ENCODE data around the gene DAO.

DAO gene

GRCh38 chr12:108916336-108916735, 36.4 kb downstream of the DAO start:
- in situ Hi-C loops (cut with MboI; ENCODE audit: low sequenced_read_pairs), result no loop called here

- in situ Hi-C loops (cut with MboI; ENCODE audit: low sequenced_read_pairs), result no loop called here
Observed at GRCh38 chr12:108918206-108918605, 38.3 kb downstream of the DAO start.

GRCh38 chr12:108918960-108919642, 39.2 kb downstream of the DAO start:
- in situ Hi-C loops (cut with MboI; ENCODE audit: low sequenced_read_pairs), result no loop called here

- in situ Hi-C loops (cut with MboI; ENCODE audit: low sequenced_read_pairs), result no loop called here
Observed at GRCh38 chr12:108921946-108922345, 42.1 kb downstream of the DAO start.

- in situ Hi-C loops (cut with MboI; ENCODE audit: low sequenced_read_pairs), result no loop called here
Observed at GRCh38 chr12:108922918-108923317, 43.0 kb downstream of the DAO start.

DNA sequence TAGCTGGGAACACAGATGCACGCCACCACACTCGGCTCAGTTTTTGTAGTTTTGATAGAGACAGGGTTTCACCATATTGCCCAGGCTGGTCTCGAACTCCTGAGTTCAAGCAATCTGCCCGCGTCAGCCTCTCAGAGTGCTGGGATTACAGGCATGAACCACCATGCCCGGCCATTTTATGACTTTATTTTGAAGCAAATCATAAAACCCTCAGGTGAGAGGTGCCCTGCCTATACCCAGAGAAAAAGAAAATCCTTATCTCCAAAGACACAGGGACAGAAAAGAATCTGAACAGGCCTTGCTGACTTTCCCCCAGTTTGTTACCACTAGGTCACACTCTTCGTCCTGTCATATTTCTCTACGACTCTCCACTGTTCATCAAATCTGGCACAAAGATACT, 48.8 kb downstream of the DAO start:
- in situ Hi-C loops (cut with MboI; ENCODE audit: low sequenced_read_pairs), result no loop called here

DNA sequence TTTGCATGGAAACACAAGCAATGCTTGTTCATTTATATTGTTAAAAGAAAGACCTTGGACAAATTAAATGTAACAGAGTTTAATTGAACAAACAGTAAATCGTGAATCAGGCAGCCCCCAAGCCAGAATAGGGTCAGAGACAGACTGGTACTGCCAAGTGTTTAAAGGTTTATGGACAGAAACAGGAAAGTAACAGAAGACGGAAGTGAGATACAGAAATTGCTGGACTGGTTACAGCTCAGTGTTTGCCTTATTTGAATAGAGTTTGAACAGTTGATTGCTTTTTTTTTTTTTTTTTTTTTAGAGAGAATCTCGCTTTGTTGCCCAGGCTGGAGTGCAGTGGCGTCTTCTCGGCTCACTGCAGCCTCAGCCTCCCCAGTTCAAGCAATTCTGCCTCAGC, 50.3 kb downstream of the DAO start:
- in situ Hi-C loops (cut with MboI; ENCODE audit: low sequenced_read_pairs), result no loop called here

GRCh38 chr12:108930756-108931155, 50.9 kb downstream of the DAO start:
- in situ Hi-C loops (cut with MboI; ENCODE audit: low sequenced_read_pairs), result no loop called here

GRCh38 chr12:108933949-108934348, 54.1 kb downstream of the DAO start:
- in situ Hi-C loops (cut with MboI; ENCODE audit: low sequenced_read_pairs), result no loop called here

DNA sequence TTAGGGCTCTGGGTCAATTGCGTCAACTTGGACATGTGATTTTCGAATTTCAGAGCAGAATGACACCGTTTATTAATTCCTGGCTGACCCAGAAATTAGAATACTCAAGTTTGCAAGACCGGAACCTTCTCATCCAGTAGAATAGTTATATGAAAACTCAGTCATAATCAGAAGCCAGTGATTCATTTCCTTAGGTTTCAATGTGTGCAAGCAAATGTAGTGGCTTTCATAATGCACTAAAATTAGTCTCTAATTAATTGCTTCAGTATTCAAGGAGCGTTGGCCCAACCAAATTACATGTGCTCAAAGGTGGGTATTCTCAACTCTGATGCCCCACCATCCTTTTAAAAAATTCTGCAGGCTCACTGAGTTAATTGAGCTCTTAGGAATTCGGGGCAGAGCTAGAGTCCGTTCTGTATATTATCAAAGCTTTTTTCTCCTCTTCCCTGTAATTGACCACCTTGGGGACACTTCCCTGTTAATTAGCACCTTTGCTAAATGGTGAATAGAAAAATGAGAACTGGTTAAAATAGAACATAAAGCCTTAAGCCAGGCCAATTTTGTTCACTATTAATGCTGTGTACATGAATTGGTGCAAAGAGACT, 55.4 kb downstream of the DAO start:
- in situ Hi-C loops (cut with MboI; ENCODE audit: low sequenced_read_pairs), result no loop called here

DNA sequence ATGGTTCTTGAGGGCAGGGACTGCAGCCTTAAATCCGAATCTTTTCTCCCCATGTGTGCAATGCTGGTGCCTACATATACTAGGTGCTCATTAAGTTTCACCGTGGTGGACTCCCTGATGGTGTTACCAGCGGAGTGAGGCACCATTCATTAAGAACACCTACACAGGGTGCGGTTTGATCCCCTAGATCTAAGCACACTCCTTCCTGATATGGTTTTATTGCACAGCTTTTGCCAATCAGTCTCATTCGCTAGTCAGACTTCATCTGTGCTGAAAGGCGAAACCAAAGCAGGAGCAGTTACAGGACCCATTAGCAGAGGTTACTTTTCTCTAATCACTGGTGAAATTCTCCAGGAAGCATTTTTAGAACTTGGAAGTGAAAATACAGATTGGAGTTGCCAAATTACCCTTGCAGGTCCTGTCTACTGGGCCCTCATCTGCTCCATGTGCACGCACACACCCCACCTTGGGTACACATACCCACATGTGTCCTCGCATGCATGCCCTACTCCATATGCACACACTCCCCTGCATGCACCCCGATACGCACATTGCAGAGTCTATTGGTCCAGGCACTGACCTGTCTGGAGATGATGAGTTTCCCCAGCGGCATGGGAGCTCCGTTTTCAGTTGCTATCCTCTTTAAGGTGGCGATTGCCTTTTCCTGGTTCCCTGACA, 58.5 kb downstream of the DAO start:
- in situ Hi-C loops (cut with MboI; ENCODE audit: low sequenced_read_pairs), result no loop called here

- in situ Hi-C loops (cut with MboI; ENCODE audit: low sequenced_read_pairs), result no loop called here
Observed at GRCh38 chr12:108939594-108939993, 59.7 kb downstream of the DAO start.

- in situ Hi-C loops (cut with MboI; ENCODE audit: low sequenced_read_pairs), result no loop called here
Observed at GRCh38 chr12:108940138-108940537, 60.2 kb downstream of the DAO start.

DNA sequence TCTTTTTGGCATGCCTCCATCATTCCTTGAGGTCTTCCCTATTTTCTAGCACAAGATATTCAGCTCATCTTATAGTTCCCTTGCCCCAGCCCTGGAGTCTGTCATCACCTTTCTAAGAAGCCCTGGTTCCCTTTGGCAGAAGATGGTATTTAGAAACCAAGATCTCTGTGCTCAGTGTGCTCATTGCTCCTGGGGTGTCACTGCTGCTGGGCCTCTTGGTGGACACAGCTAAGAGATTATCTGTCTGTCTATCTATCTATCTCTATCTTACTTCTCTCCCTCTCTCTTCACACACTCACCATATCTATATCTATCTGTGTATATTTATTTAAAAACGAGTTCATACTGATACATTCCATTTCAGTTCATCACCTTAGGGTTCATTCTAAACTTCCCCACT, 67.2 kb downstream of the DAO start:
- in situ Hi-C loops (cut with MboI; ENCODE audit: low sequenced_read_pairs), result no loop called here

- in situ Hi-C loops (cut with MboI; ENCODE audit: low sequenced_read_pairs), result no loop called here
Observed at GRCh38 chr12:108948367-108948766, 68.5 kb downstream of the DAO start.

GRCh38 chr12:108949976-108950375, 70.1 kb downstream of the DAO start:
- in situ Hi-C loops (cut with MboI; ENCODE audit: low sequenced_read_pairs), result no loop called here

Measured in hTERT RPE-1 (cell line).